Measurements from ENCODE around the gene MIER3. TPM values are rescaled to one million over a fixed set of nuclear protein-coding genes. Genes with fewer than 3 reads are reported as not detected.

Gene MIER3
- polyA plus RNA-seq, 2 of the 4 experiments (the other 2 are of a cell fraction): 9.4 to 26.1 TPM

DNA sequence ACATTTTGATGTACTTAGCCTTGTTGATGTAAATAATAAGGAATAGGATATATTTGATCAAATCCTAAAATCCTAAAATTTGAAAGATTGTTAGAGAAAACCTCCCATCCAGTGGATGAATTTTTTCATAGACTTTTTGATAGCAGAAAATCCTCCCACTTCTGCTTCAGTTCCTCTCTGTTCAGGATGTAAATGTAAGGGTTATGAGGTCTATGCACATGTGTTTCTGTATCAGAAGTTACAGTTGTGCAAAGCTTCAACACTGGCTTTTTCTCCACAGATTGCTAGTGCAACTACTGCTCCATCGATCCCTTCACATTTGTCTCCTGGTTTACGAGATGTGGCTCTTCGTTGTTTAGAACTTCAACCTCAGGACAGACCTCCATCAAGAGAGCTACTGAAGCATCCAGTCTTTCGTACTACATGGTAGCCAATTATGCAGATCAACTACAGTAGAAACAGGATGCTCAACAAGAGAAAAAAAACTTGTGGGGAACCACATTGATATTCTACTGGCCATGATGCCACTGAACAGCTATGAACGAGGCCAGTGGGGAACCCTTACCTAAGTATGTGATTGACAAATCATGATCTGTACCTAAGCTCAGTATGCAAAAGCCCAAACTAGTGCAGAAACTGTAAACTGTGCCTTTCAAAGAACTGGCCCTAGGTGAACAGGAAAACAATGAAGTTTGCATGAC is 58.5 kb downstream of the MIER3 start:
- no peak overlapping the region for H3K4me3 ChIP-seq
- no peak overlapping the region for H3K27ac ChIP-seq
- FAIRE-seq: no peak
- DNase-seq (ENCODE audit: low read depth in 1 of 2, low spot score in 1 of 2): no peak
- no peak for ATAC-seq
- no peaks in the 10 kb centered on the region for H3K4me1 ChIP-seq
- WGBS (ENCODE audit: missing lambda C conversion rate): 92% methylated on average over 5 of the region's 5 CpGs
- no peaks in the 10 kb centered on the region for H3K9me3 ChIP-seq
- TF ChIP-seq HOXB13 (CRISPR knock-in tag; IDR thresholded peaks at IDR 0.05; ENCODE audit: low read depth): no peak
- ChIA-PET CTCF (interaction anchor here (0.9 to 11.8 kb wide), 3 partner anchors 11 to 243 kb away, joined by 3 to 112 read pairs (median 4); no protein-coding TSS in a partner anchor), POLR2A (no interaction called here)
- H3K4me2 ChIP-seq: no peak overlapping the region

DNA sequence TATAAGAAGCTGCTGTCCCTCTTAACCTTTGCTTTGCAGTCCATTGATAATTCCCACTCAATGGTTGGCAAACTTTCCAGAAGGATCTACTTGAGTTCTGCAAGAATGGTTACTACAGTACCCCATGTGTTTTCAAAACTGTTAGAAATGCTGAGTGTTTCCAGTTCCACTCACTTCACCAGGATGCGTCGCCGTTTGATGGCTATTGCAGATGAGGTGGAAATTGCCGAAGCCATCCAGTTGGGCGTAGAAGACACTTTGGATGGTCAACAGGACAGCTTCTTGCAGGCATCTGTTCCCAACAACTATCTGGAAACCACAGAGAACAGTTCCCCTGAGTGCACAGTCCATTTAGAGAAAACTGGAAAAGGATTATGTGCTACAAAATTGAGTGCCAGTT is 70.4 kb downstream of the MIER3 start:
- Histone ChIP-seq H3K4me1 (no peaks in the 10 kb centered on the region), H3K9me3 (no peaks in the 10 kb centered on the region), H3K4me3 (no peak overlapping the region), H3K4me2 (no peak overlapping the region), H3K27ac (no peak overlapping the region)
- ChIA-PET POLR2A (no interaction called here), CTCF (interaction anchor here (1.3 kb wide), 1 partner anchor 11 kb away, joined by 4 read pairs; no protein-coding TSS in a partner anchor)
- TF ChIP-seq MAZ (IDR thresholded peaks at IDR 0.05; ENCODE audit: borderline replicate concordance, low read depth, low read length): no peak
- no peak for TF ChIP-seq POLR2A (IDR thresholded peaks at IDR 0.05; ENCODE audit: low read length)
- no peak for TF ChIP-seq HOXA7 (CRISPR knock-in tag; IDR thresholded peaks at IDR 0.05)
- no peak for TF ChIP-seq FOSL2 (IDR thresholded peaks at IDR 0.05)
- no peak for TF ChIP-seq FOSL2 (CRISPR knock-in tag; IDR thresholded peaks at IDR 0.05)
- no peak for TF ChIP-seq CEBPB (IDR thresholded peaks at IDR 0.05)
- TF ChIP-seq, protein P1, sequence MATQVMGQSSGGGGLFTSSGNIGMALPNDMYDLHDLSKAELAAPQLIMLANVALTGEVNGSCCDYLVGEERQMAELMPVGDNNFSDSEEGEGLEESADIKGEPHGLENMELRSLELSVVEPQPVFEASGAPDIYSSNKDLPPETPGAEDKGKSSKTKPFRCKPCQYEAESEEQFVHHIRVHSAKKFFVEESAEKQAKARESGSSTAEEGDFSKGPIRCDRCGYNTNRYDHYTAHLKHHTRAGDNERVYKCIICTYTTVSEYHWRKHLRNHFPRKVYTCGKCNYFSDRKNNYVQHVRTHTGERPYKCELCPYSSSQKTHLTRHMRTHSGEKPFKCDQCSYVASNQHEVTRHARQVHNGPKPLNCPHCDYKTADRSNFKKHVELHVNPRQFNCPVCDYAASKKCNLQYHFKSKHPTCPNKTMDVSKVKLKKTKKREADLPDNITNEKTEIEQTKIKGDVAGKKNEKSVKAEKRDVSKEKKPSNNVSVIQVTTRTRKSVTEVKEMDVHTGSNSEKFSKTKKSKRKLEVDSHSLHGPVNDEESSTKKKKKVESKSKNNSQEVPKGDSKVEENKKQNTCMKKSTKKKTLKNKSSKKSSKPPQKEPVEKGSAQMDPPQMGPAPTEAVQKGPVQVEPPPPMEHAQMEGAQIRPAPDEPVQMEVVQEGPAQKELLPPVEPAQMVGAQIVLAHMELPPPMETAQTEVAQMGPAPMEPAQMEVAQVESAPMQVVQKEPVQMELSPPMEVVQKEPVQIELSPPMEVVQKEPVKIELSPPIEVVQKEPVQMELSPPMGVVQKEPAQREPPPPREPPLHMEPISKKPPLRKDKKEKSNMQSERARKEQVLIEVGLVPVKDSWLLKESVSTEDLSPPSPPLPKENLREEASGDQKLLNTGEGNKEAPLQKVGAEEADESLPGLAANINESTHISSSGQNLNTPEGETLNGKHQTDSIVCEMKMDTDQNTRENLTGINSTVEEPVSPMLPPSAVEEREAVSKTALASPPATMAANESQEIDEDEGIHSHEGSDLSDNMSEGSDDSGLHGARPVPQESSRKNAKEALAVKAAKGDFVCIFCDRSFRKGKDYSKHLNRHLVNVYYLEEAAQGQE (IDR thresholded peaks at IDR 0.05): no peak
- no peak for TF ChIP-seq POLR2AphosphoS2 (conservative IDR thresholded peaks at IDR 0.05; ENCODE audit: low read length)
- TF ChIP-seq, protein P2, sequence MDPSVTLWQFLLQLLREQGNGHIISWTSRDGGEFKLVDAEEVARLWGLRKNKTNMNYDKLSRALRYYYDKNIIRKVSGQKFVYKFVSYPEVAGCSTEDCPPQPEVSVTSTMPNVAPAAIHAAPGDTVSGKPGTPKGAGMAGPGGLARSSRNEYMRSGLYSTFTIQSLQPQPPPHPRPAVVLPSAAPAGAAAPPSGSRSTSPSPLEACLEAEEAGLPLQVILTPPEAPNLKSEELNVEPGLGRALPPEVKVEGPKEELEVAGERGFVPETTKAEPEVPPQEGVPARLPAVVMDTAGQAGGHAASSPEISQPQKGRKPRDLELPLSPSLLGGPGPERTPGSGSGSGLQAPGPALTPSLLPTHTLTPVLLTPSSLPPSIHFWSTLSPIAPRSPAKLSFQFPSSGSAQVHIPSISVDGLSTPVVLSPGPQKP (IDR thresholded peaks at IDR 0.05; ENCODE audit: low read depth, low read length): no peak
- TF ChIP-seq, protein P3, sequence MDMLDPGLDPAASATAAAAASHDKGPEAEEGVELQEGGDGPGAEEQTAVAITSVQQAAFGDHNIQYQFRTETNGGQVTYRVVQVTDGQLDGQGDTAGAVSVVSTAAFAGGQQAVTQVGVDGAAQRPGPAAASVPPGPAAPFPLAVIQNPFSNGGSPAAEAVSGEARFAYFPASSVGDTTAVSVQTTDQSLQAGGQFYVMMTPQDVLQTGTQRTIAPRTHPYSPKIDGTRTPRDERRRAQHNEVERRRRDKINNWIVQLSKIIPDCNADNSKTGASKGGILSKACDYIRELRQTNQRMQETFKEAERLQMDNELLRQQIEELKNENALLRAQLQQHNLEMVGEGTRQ (IDR thresholded peaks at IDR 0.05): no peak
- no peak for TF ChIP-seq CBX2 (IDR thresholded peaks at IDR 0.05; ENCODE audit: borderline replicate concordance, low read depth)
- TF ChIP-seq HOXB13 (CRISPR knock-in tag; IDR thresholded peaks at IDR 0.05; ENCODE audit: low read depth): no peak
- TF ChIP-seq, protein P4, sequence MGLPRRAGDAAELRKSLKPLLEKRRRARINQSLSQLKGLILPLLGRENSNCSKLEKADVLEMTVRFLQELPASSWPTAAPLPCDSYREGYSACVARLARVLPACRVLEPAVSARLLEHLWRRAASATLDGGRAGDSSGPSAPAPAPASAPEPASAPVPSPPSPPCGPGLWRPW (IDR thresholded peaks at IDR 0.05): no peak
- no peak for TF ChIP-seq HDAC2 (IDR thresholded peaks at IDR 0.05)
- no peak for TF ChIP-seq ZC3H11A (IDR thresholded peaks at IDR 0.05)
- TF ChIP-seq HEYL (CRISPR knock-in tag; IDR thresholded peaks at IDR 0.05): no peak
- no peak for TF ChIP-seq RFX5 (IDR thresholded peaks at IDR 0.05)
- TF ChIP-seq FOSB (CRISPR knock-in tag; IDR thresholded peaks at IDR 0.05): no peak
- ATAC-seq (no peak), DNase-seq (ENCODE audit: low read depth in 1 of 2, low spot score in 1 of 2) (no peak), FAIRE-seq (peak; percentile 18)
- WGBS (ENCODE audit: missing lambda C conversion rate): 89% methylated on average over 5 of the region's 5 CpGs

DNA sequence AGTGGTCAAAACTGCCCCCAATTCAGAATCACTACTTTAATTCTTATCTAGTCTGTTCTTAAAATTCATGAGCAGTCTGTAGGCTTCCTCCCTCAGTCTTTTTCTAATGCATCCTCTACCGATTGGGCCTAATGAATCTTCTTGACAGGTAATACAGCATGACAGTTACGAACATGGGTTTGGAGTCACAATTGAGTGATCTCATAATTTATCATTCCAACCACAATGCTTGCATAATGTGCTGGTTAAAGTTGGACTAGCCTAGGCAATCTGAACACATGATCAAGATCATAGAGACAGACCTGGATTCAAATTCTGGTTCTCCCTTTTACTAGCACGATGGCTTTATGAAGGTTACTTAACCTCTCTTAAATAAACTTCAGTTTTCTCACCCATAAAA is 75.6 kb downstream of the MIER3 start:
- Histone ChIP-seq H3K27ac (no peak overlapping the region), H3K9me3 (no peaks in the 10 kb centered on the region), H3K4me3 (no peak overlapping the region), H3K4me1 (no peaks in the 10 kb centered on the region), H3K4me2 (no peak overlapping the region)
- ATAC-seq (no peak), DNase-seq (ENCODE audit: low read depth in 1 of 2, low spot score in 1 of 2) (no peak), FAIRE-seq (no peak)
- ChIA-PET POLR2A (no interaction called here), CTCF (no interaction called here)
- TF ChIP-seq TFCP2L1 (CRISPR knock-in tag; IDR thresholded peaks at IDR 0.05) (no peak), NFE2L2 (conservative IDR thresholded peaks at IDR 0.05; ENCODE audit: low read length) (no peak), CBX8 (IDR thresholded peaks at IDR 0.05) (no peak), CHD2 (IDR thresholded peaks at IDR 0.05; ENCODE audit: low read length, partially characterized antibody) (no peak), CEBPB (IDR thresholded peaks at IDR 0.05) (no peak), RARB (CRISPR knock-in tag; IDR thresholded peaks at IDR 0.05) (no peak)
- TF ChIP-seq, protein P5, sequence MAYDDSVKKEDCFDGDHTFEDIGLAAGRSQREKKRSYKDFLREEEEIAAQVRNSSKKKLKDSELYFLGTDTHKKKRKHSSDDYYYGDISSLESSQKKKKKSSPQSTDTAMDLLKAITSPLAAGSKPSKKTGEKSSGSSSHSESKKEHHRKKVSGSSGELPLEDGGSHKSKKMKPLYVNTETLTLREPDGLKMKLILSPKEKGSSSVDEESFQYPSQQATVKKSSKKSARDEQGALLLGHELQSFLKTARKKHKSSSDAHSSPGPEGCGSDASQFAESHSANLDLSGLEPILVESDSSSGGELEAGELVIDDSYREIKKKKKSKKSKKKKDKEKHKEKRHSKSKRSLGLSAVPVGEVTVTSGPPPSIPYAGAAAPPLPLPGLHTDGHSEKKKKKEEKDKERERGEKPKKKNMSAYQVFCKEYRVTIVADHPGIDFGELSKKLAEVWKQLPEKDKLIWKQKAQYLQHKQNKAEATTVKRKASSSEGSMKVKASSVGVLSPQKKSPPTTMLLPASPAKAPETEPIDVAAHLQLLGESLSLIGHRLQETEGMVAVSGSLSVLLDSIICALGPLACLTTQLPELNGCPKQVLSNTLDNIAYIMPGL (CRISPR knock-in tag; IDR thresholded peaks at IDR 0.05; ENCODE audit: borderline replicate concordance): no peak
- TF ChIP-seq, protein P6, sequence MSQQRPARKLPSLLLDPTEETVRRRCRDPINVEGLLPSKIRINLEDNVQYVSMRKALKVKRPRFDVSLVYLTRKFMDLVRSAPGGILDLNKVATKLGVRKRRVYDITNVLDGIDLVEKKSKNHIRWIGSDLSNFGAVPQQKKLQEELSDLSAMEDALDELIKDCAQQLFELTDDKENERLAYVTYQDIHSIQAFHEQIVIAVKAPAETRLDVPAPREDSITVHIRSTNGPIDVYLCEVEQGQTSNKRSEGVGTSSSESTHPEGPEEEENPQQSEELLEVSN (IDR thresholded peaks at IDR 0.05; ENCODE audit: borderline replicate concordance, low read depth): no peak
- WGBS (ENCODE audit: missing lambda C conversion rate): 90% methylated on average over 3 of the region's 3 CpGs

Data from A549 (cell line).